Esophagus squamous epithelium (tissue), 4 donors: ENCODE measurements around the gene KDM7A.

Source experiments
- POLR2A ChIP-seq, 4 donors: fragments of 450-650 bp; IDR thresholded peaks; one replicate each; pipeline ENCODE4 v1.6.1; 2017; ENCODE audit warnings: antibody characterized with exemption in 4 of 4, mild to moderate bottlenecking in 4 of 4, moderate library complexity in 3 of 4
- TF ChIP-seq, protein P1 (sequence below), 6 experiments: fragments of 450-650 bp in 4 of 6; fragments of 200-600 bp in 2 of 6; sonication (generic) in 2 of 6; IDR thresholded peaks; one replicate each; pipeline ENCODE4 v1.5.1; 2016 to 2019; ENCODE audit warnings: antibody characterized with exemption in 6 of 6, mild to moderate bottlenecking in 4 of 6, moderate library complexity in 4 of 6

DNA sequence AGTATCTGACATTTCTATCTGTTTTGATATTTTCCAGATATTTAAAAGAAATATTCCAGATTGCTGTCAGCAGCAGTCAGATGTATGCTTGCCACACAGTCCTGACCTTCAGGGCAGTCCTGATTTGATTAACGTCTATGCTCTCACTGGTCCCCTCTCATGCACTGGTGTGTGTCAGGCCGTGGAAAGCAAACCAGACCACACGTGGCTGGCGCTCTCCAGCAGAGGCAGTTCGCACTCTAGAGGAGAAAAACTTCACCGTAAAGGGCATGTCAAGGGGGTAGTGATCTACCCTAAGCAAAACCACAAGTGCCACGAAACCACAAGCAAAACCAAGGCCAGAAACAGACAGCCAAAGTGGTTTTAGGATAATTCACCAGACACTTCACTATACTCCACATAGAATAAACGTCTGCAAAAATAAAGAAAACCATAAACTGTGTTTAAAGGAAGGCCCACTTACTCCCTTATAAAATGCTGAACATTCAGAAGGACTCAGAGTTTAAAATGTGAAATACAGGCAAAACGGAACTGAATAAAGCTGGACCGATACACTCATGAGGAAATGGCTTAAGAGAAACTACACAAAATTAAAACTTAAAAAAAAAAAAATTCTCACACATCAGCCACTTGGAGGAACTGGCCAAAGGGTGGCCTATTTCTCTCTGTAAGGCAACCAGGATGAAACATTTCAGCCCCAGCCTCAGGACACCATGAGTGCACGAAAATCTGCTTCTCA is 140.4 kb downstream of the KDM7A start:
- TF ChIP-seq POLR2A (IDR thresholded peaks at IDR 0.05), result no peak
- TF ChIP-seq, protein P1, sequence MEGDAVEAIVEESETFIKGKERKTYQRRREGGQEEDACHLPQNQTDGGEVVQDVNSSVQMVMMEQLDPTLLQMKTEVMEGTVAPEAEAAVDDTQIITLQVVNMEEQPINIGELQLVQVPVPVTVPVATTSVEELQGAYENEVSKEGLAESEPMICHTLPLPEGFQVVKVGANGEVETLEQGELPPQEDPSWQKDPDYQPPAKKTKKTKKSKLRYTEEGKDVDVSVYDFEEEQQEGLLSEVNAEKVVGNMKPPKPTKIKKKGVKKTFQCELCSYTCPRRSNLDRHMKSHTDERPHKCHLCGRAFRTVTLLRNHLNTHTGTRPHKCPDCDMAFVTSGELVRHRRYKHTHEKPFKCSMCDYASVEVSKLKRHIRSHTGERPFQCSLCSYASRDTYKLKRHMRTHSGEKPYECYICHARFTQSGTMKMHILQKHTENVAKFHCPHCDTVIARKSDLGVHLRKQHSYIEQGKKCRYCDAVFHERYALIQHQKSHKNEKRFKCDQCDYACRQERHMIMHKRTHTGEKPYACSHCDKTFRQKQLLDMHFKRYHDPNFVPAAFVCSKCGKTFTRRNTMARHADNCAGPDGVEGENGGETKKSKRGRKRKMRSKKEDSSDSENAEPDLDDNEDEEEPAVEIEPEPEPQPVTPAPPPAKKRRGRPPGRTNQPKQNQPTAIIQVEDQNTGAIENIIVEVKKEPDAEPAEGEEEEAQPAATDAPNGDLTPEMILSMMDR (IDR thresholded peaks at IDR 0.05), result no peak
